ENCODE results near the gene SYT8.

DNA sequence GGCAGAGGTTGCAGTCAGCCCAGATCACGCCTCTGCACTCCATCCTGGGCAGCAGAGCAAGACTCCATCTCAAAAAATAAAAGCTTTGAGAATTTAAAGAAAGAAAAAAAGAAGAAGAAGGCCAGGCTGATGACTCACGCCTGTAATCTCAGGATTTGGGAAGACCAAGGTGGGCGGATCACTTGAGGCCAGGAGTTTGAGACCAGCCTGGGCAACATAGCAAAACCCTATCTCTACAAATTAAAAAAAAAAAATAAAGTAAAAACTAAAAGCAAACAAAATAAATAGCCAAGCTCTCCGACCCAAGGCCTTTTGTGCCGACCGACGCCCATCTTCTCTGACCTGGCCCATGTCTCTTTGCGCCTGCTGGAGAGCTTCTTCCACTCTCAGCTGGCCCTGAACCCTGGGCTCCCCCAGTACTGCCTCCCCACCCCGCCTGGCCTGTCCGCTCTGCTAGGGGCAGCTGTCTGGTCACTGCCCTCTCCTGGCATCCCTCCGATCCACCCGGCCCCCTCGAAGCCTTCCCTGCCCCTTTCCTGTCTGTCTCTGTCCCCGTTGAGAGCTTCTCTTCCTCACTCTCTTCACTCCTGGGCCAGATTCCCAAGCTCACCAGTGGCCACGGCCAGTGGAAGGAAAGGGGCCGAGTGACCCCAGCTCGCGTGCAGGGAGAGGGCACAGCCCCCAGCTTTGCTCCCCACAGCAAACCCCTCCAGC is 13.3 kb downstream of the SYT8 start:
- TF ChIP-seq POLR2A (IDR thresholded peaks at IDR 0.05): no peak
- TF ChIP-seq, protein P1, sequence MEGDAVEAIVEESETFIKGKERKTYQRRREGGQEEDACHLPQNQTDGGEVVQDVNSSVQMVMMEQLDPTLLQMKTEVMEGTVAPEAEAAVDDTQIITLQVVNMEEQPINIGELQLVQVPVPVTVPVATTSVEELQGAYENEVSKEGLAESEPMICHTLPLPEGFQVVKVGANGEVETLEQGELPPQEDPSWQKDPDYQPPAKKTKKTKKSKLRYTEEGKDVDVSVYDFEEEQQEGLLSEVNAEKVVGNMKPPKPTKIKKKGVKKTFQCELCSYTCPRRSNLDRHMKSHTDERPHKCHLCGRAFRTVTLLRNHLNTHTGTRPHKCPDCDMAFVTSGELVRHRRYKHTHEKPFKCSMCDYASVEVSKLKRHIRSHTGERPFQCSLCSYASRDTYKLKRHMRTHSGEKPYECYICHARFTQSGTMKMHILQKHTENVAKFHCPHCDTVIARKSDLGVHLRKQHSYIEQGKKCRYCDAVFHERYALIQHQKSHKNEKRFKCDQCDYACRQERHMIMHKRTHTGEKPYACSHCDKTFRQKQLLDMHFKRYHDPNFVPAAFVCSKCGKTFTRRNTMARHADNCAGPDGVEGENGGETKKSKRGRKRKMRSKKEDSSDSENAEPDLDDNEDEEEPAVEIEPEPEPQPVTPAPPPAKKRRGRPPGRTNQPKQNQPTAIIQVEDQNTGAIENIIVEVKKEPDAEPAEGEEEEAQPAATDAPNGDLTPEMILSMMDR (IDR thresholded peaks at IDR 0.05): no peak

All from breast epithelium (tissue), 3 donors.